GM19240 (cell line): ENCODE measurements around the gene ZNF606.

Experiments
- DNase-seq: peaks from one replicate; pipeline ENCODE4 v3.0.0; 2011; ENCODE audit warnings: low spot score; ENCODE audit not compliant: insufficient read length

Gene ZNF606

GRCh38 chr19:58002384-58003173, at the start of gene ZNF606:
ZNF606 (minus strand) TSS chr19:58002820; CDS start chr19:58001319, 1,501 bp downstream.
- peak; percentile 76 for DNase-seq

GRCh38 chr19:58052256-58052655, 49.6 kb upstream of the ZNF606 start:
- DNase-seq, result no peak

- no peak for DNase-seq
These were observed 45.1 kb upstream of the ZNF606 start for GRCh38 chr19:58047672-58048071.

DNA sequence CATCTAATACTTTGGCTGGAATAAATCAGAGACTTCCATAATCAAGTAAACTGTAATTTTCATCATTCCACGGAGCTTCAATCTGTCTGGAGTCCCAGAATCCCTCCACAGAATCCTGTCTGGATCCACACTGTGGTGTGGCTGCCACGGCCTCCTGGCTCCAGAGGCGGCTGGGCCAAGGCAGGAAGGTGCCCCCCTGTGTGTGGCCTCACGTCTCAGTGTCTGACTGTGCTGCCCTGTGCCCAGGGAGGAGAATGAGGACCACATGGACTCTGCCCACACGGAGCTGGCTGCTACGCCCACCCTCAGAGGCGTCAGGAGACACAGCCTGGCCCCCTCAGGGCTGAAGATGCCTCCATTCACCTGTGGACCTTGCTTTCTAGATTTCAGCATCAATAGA, 44.2 kb upstream of the ZNF606 start:
- DNase-seq, result no peak

GRCh38 chr19:58045411-58046050, 42.9 kb upstream of the ZNF606 start:
- no peak for DNase-seq

DNA sequence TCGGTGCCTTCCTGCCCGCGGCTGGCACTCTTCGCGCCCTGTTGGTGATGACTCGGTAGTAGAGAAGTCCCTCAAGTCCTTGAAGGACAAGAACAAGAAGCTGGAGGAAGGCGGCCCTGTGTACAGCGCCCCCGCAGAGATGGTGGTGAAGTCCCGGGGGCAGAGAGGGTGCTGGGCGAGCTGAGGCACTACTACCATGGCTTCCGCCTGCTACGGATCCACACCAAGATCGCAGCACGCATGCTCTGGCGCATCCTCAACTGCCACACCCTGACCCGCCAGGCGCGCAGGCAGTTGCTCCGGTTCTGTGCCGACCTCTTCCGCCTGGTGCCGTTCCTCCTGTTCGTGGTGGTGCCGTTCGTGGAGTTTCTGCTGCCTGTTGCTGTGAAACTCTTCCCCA, 42.3 kb upstream of the ZNF606 start:
- DNase-seq, result no peak

GRCh38 chr19:58044391-58044790, 41.8 kb upstream of the ZNF606 start:
- no peak for DNase-seq

- no peak for DNase-seq
These were observed 40.1 kb upstream of the ZNF606 start for GRCh38 chr19:58042495-58043340.

DNA sequence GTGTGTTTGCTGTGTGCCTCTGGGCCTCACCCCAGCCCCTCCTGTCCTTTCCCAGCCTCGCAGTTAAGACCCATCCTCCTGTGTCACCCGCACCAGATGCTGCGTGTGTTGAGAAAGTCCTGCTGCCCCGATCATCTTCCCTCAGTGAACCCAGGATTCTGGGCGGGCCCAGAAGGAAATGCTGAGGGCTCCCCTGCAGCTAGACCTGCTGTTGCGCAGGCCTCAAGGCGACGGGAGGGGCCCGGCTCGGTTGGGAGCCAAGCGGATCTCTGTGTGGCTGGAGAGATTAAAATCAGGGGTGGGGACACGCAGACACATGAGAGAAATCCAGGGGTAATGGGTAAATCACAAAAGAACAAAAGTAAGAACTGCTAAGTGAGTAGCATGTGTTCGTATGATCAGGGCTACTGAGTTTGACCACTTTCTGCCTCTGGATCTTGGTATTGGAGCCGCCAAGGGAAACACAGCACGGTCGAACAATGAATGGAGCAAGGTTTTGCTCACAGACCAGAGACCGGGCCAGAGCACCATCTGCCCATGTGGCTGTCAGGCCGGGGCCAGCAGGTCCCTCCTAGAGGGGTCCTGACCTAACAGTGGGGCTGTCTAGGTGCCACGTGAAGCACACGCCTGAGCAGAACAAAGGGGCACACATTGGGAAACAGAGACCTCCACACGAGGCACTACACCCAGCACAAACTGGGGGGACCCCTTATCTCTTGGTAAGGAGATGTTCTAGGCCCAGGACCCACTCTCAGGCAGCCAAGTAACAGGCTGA, 38.3 kb upstream of the ZNF606 start:
- no peak for DNase-seq

DNA sequence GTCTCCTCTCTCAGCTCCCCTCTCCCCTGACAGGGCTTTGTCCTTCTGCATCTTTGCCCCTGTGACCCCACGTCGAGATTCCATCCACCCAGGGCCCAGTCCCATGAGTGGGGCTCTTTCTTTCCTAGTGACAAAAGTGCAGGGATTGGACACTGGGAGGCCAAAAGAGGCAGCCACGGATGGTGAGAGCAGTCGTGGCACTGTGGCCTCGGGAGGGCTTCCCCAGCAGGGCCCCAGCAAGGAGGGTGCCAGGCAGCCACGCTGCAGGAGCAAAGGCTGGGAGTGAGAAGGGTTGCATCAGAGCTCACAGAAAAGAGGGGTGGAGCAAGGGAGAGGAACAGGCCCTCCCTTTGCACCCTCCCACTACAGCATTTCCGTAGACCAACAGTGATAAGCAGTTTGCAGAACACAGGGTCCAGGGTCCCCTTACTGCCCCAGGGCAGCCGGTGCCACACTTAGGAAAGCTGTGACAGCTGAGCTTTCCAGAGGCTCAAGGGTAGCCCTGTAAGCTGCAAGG, 36.1 kb upstream of the ZNF606 start:
- DNase-seq, result no peak

GRCh38 chr19:58037927-58038687, 35.5 kb upstream of the ZNF606 start:
- DNase-seq, result no peak

GRCh38 chr19:58035863-58036262, 33.2 kb upstream of the ZNF606 start:
- DNase-seq, result no peak

GRCh38 chr19:58034477-58034793, 31.8 kb upstream of the ZNF606 start:
- DNase-seq, result no peak

- no peak for DNase-seq
These were observed 31.3 kb upstream of the ZNF606 start, which contains the start of gene ZSCAN1 for GRCh38 chr19:58033741-58034476. ZSCAN1 (plus strand) TSS chr19:58034025; CDS start chr19:58037837, 3,812 bp downstream.

DNA sequence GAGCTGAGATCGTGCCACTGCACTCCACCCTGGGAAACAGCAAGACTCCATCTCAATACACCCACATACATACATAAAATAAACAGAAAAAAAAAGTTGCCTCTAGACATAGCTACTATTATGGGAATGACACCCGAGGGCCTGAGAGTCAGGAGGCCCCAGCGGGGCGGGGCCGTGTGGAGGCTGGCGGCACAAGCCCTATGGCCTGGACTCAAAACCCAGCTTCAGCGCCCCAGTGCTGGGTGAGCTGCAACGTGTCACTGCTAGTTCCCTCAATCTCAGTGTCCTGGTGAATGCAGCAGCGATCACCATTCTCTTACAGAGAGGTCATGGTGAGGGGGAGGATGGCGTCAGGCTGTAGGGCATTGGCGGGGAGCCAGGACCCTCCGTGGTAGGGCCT, 22.0 kb upstream of the ZNF606 start:
- DNase-seq, result no peak

DNA sequence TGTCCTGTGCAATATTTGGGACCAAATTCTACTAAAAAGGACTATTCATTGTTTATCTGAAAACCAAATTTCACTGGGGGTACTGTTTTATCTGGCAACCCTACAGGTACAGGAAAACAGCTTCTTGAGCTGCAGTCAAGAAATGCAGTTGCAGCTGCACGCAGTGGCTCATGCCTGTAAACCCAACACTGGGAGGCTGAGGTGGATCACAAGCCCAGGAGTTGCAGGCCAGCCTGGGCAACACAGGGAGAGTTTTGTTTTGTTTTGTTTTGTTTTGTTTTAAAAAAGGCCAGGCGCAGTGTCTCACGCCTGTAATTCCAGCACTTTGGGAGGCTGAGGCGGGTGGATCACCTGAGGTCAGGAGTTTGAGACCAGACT, 19.7 kb upstream of the ZNF606 start:
- no peak for DNase-seq

DNA sequence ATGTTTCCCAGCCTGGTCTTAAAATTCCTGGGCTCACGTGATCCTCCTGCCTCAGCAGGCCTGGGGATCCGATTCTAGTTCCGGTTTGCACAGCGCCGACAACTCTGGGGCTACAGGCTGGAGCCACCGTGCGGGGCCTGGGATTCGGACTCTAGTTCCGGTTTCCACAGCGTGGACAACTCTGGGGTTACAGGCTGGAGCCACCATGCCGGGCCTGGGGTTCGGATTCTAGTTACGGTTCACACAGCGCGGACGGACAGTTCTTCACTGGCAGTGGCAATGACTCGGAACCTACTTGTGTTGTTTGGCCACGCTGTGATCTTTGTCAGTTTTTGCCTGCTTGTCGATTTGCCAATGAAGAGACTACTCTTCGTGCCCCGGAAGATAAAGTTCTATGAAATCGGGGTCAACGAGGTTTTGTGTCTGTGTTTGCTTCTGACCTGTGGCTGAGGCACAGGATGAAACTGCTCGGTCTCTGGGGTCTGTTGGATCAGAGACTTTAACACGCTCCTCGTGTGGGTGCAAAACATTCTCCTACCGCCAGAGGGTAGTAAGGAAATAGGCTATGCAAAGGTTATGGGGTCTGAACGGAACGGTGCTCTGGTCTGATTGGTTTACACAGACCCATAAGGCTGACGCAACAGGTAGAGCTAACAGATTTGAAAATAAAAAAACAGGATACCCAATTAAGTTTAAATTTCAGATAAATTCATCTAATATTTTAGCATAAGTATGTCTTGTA, 19.1 kb upstream of the ZNF606 start:
- no peak for DNase-seq

DNA sequence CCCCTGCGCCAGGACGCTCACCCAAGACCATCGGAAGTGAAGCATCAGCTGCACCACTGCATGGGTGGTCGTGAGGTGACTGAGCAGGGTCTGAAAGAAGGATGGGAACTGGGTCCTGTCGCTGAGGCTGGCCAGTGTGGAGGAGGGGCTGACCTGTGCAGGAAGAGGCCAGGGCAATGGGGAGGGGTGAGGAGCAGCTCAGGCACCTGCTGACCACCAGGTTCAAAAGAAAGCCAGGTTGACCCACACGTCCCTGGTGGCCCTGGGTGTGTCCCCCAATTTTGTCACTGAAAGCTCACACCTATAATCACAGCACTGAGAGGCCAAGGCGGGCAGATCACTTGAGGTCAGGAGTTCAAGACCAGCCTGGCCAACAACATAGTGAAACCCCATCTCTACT, 17.5 kb upstream of the ZNF606 start:
- DNase-seq, result no peak

DNA sequence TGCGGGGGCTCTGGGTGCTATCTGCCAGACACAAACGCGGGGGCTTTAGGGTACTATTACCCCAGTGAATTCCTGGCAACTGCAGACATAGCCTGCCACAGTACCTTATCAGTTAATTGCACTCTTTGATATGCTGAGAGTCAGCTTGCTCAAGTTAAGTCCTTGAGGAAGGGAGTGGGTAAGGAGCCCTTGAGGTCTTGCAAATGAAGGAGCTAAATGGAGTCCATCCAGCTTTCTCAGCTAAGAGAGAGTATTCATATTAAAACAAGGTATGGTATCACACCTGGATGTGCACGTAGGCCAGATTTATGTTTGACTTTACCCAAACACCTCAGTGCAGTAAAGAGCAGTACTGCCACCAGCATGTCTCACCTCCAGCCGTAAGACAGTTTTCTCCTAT, 11.5 kb upstream of the ZNF606 start:
- DNase-seq, result no peak
